ENCODE results near the gene PTK7. TPM values are rescaled to one million over a fixed set of nuclear protein-coding genes. Genes with fewer than 3 reads are reported as not detected.

The PTK7 gene
- total RNA-seq, 2 experiments from 2014 or later = 13.0 to 18.5 TPM

GRCh38 chr6:43149265-43149664 is 73.2 kb downstream of the PTK7 start:
- no peaks in the 10 kb centered on the region for H3K36me3 ChIP-seq (ENCODE audit: insufficient read depth, low read length)
- no peak for TF ChIP-seq EZH2phosphoT487 (IDR thresholded peaks at IDR 0.05; ENCODE audit: borderline replicate concordance, low read depth, low read length)
- no peak for TF ChIP-seq CTCF (conservative IDR thresholded peaks at IDR 0.05; ENCODE audit: low read length)
- H3K9me3 ChIP-seq (ENCODE audit: low read length) = no peaks in the 10 kb centered on the region
- intact Hi-C loops (cut with micrococcal nuclease; ENCODE audit: unreplicated experiment) = no loop called here
- no peak overlapping the region for H3K27ac ChIP-seq (ENCODE audit: low read depth, low read length, poor library complexity, severe bottlenecking)
- no peaks in the 10 kb centered on the region for H3K4me1 ChIP-seq (ENCODE audit: insufficient read depth, low read length, poor library complexity, severe bottlenecking)
- no peak overlapping the region for H3K4me2 ChIP-seq (ENCODE audit: low read length)
- POLR2A ChIA-PET = interaction anchor here (0.6 kb wide), 1 partner anchor 282 kb away, joined by 3 read pairs; no protein-coding TSS in a partner anchor
- no peak for DNase-seq (ENCODE audit: low spot score)
- H3K9me2 ChIP-seq (ENCODE audit: insufficient read depth, low read length) = no peaks in the 10 kb centered on the region
- no peaks in the 10 kb centered on the region for H3K79me2 ChIP-seq (ENCODE audit: insufficient read depth, low read depth, low read length)
- BruUV-seq (replicated peaks) = no TSS peak
- no peak overlapping the region for H2AFZ ChIP-seq (ENCODE audit: low read length)
- H4K20me1 ChIP-seq (ENCODE audit: insufficient read depth, low read length) = no peaks in the 10 kb centered on the region
- H3K4me3 ChIP-seq (ENCODE audit: low read depth, low read length, poor library complexity, severe bottlenecking) = no peak overlapping the region
- CTCF ChIA-PET (ENCODE audit: unreplicated experiment) = no interaction called here

- Histone ChIP-seq H4K20me1 (ENCODE audit: insufficient read depth, low read length) (no peaks in the 10 kb centered on the region), H3K27ac (ENCODE audit: low read depth, low read length, poor library complexity, severe bottlenecking) (no peak overlapping the region), H3K79me2 (ENCODE audit: insufficient read depth, low read depth, low read length) (no peaks in the 10 kb centered on the region), H2AFZ (ENCODE audit: low read length) (no peak overlapping the region), H3K9me2 (ENCODE audit: insufficient read depth, low read length) (no peaks in the 10 kb centered on the region), H3K36me3 (ENCODE audit: insufficient read depth, low read length) (no peaks in the 10 kb centered on the region), H3K4me3 (ENCODE audit: low read depth, low read length, poor library complexity, severe bottlenecking) (no peak overlapping the region), H3K9me3 (ENCODE audit: low read length) (no peaks in the 10 kb centered on the region), H3K4me1 (ENCODE audit: insufficient read depth, low read length, poor library complexity, severe bottlenecking) (no peaks in the 10 kb centered on the region), H3K4me2 (ENCODE audit: low read length) (no peak overlapping the region)
- DNase-seq (ENCODE audit: low spot score) = no peak
- CTCF ChIA-PET (ENCODE audit: unreplicated experiment) = no interaction called here
- TF ChIP-seq CTCF (conservative IDR thresholded peaks at IDR 0.05; ENCODE audit: low read length) (no peak), EZH2phosphoT487 (IDR thresholded peaks at IDR 0.05; ENCODE audit: borderline replicate concordance, low read depth, low read length) (no peak)
- POLR2A ChIA-PET = interaction anchor here (0.6 kb wide), 3 partner anchors 13 to 283 kb away, joined by 3 read pairs; partner anchors contain the start of gene PPP2R5D
- no TSS peak for BruUV-seq (replicated peaks)
- intact Hi-C loops (cut with micrococcal nuclease; ENCODE audit: unreplicated experiment) = no loop called here
Observed at GRCh38 chr6:43150051-43150751, 74.1 kb downstream of the PTK7 start.

- Histone ChIP-seq H3K4me3 (ENCODE audit: low read depth, low read length, poor library complexity, severe bottlenecking) (no peak overlapping the region), H3K4me1 (ENCODE audit: insufficient read depth, low read length, poor library complexity, severe bottlenecking) (no peaks in the 10 kb centered on the region), H3K4me2 (ENCODE audit: low read length) (no peak overlapping the region), H3K36me3 (ENCODE audit: insufficient read depth, low read length) (no peaks in the 10 kb centered on the region), H3K27ac (ENCODE audit: low read depth, low read length, poor library complexity, severe bottlenecking) (no peak overlapping the region), H3K9me3 (ENCODE audit: low read length) (no peaks in the 10 kb centered on the region), H3K9me2 (ENCODE audit: insufficient read depth, low read length) (no peaks in the 10 kb centered on the region), H2AFZ (ENCODE audit: low read length) (no peak overlapping the region), H4K20me1 (ENCODE audit: insufficient read depth, low read length) (no peaks in the 10 kb centered on the region), H3K79me2 (ENCODE audit: insufficient read depth, low read depth, low read length) (no peaks in the 10 kb centered on the region)
- no TSS peak for BruUV-seq (replicated peaks)
- CTCF ChIA-PET (ENCODE audit: unreplicated experiment) = no interaction called here
- DNase-seq (ENCODE audit: low spot score) = no peak
- TF ChIP-seq CTCF (conservative IDR thresholded peaks at IDR 0.05; ENCODE audit: low read length) (no peak), EZH2phosphoT487 (IDR thresholded peaks at IDR 0.05; ENCODE audit: borderline replicate concordance, low read depth, low read length) (no peak)
- intact Hi-C loops (cut with micrococcal nuclease; ENCODE audit: unreplicated experiment) = no loop called here
- POLR2A ChIA-PET = no interaction called here
Observed at GRCh38 chr6:43159599-43159998, 83.5 kb downstream of the PTK7 start.

Data from OCI-LY7 (cell line).